LNCaP clone FGC (cell line): ENCODE results near the gene FAF2.

Source experiments
- DNase-seq: peaks from one replicate; pipeline ENCODE4 v3.0.0-alpha.2; 2011; ENCODE audit warnings: low read depth
- H3K4me3 ChIP-seq: 2 replicates; pipeline ENCODE4 v1.5.1; 2011; ENCODE audit warnings: mild to moderate bottlenecking, low read depth, low read length, control low read depth
- TF ChIP-seq, protein P1 (sequence below): IDR thresholded peaks from 2 replicates; pipeline ENCODE4 v1.5.1; 2012; ENCODE audit warnings: mild to moderate bottlenecking; ENCODE audit not compliant: control insufficient read depth, insufficient read depth; ENCODE audit errors: extremely low read depth

FAF2 gene

DNA sequence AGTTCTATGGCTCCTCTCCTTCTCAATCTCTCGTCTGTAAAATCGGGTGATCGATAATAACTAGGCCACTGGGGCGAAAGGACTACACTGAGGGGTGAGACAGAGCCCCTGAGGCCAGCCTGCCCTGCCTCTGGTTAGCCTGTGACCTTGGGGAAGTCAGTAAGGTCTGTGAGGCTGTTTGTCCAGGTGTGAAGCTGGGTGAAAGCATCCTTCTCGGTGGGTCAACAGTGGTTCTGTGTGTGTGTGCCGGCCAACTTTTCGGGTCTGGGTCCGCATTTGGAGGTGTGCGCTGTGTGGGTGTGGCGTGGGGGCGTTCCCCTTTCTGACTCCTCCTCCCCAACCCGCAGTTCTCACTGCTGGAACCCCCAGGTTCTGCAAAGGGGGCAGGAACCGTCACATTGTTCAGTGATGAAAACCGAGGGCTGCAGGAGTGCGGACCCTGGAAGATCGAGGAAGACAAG lies 94.0 kb downstream of the FAF2 start:
- TF ChIP-seq, protein P1, sequence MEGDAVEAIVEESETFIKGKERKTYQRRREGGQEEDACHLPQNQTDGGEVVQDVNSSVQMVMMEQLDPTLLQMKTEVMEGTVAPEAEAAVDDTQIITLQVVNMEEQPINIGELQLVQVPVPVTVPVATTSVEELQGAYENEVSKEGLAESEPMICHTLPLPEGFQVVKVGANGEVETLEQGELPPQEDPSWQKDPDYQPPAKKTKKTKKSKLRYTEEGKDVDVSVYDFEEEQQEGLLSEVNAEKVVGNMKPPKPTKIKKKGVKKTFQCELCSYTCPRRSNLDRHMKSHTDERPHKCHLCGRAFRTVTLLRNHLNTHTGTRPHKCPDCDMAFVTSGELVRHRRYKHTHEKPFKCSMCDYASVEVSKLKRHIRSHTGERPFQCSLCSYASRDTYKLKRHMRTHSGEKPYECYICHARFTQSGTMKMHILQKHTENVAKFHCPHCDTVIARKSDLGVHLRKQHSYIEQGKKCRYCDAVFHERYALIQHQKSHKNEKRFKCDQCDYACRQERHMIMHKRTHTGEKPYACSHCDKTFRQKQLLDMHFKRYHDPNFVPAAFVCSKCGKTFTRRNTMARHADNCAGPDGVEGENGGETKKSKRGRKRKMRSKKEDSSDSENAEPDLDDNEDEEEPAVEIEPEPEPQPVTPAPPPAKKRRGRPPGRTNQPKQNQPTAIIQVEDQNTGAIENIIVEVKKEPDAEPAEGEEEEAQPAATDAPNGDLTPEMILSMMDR = no peak
- H3K4me3 ChIP-seq = peak overlapping the region; percentile 78
- no peak for DNase-seq

DNA sequence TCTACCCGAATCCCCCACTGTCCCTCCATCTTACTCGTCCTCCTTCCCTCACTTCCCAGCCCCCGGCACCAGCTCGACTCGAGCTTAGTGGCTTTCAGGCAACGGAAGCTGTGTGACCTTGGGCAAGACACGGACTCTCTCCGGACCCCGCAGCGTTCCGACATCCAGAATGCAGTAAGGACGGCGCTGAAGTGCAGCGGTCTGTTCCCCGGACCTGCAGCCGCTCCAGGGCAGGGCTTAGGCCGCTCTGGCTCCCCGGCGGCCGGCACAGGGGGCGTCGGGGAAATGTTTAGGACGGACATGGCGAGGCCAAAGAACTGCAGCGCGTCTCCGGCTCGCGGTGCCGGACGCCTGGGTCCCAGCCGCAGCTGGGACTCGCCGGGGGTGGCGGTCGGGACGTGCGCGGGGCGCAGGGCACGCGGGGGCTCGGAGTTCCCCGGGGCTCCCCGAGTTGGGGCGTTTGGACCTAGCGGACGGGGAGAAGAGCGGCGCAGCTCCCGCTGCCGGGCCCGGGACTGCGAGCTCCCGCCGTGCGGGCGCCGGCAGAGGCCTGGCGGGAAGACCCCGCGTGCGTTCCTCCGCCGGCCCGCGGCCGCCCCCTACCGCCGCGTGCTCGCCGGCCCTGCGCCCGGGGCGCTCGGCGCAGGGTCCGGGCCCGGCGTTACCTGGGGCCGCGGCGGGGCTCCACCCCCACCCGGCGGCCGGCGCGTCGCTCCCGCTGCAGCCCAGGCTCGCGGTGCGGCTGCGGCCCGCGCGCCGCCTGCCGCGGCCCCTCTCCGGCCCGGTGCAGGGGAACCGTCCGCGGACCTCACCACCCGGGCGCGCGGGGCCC lies 94.6 kb downstream of the FAF2 start:
- TF ChIP-seq, protein P1 = peak; percentile 51
- DNase-seq = no peak

DNA sequence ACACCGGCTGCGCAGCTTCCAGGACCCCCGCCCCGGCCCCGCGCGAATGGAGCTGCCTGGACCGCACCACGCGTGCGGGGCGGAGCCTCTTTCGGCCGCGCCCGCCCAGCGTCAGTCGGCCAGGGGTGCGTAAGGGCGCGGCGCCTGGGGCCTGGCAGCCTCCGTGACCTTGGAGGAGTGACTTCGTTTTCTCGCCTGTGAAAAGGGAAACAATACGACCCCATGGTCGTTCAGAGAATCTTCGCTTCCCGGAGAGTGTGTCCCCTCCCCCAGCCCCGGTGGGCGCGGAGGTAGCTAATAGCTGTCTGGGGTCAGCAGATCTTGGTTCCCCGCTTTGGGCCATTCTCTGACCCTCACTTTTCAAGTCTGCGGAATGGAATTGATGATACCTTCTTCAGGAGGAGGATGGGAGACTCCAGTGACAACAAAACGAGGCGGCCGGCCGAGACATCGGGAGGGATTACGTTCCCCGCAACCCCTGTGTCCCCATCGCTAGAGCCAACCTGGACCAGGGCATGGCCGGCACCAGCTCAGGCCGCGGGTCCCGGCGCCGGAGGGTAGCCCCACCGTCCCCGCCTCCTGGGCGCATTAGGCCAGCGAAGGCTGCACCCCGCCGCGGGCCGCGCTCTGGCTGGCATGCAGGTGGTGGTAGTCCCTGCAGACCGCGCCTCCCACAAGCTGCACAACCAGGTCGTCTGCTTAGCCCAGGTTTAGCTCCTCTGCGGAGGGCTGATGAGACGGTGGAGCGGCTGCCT lies 95.4 kb downstream of the FAF2 start:
- TF ChIP-seq, protein P1 = no peak
- DNase-seq = no peak
- H3K4me3 ChIP-seq = peak overlapping the region; percentile 60

More for the DNA sequence above, 94.6 kb downstream of the FAF2 start:
- H3K4me3 ChIP-seq = peak overlapping the region; percentile 78

DNA sequence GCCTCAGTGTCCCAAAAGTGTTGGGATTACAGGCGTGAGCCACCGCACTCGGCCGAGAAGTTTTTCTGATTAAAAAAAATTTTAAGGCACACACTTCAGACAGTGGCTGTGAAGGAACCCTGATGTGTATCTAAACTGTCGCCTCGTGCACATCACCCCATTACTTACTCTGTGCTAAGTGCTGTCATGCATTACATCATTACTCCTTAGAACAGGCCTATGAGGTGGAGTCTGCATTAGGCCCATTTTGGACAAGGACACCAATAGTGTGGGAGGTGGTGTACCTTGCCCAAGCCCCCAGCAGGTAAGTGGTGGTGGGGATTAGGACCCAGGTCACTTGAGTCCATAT lies 97.2 kb downstream of the FAF2 start:
- H3K4me3 ChIP-seq = no peak overlapping the region
- no peak for DNase-seq
- TF ChIP-seq, protein P1 = no peak

DNA sequence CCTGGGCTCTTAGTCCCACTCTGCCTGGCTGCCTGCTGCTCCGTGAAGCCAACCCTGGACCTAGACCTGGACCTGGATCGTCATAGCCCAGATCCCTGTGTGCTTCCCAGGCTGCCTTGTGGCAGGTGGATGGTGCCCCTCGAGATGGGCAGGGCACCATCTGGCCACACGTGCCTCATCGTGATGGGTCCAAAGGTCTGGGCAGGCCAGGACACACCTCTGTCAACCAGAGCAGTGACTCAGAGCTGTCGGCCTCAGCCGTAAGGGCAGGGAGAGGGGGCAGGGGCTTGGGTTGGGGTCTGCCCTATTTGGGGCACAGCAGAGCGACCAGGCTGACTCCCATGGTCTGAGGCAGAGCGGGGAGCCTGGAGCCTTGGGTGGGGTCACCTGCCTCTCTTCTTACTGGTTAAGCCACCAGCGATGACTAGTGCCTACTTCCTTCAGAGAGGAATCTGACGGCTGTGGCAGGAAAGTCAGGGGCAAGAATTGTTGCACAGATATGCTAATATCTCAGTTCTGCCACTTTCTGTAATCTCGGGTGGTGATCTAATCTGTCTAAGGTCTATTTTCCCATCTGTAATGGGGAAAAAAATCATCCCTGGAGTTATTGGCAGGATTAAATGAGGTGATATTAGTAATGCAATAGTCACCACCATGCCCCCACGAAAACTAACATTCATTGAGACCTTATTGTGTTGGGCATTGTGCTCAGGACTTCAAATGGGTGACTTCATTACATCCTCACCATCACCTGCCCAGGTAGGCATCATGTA lies 97.7 kb downstream of the FAF2 start:
- no peak for DNase-seq
- TF ChIP-seq, protein P1 = no peak
- H3K4me3 ChIP-seq = no peak overlapping the region

DNA sequence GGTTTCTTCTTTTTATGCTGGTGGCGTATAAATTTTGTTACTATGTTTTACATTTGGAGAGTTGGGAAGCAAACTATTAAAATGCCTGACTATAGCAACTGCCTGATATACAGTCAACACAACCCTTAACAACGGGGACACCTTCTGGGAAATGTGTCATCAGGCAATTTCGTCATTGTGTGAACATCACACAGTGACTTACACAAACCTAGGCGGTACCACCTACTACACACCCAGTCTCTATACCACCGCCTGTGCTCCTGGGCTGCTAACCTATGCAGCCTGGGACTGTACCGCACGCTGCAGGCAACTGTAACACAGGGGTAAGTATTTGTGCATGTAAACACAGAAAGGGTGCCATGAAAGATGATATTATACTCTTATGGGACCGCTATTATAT lies 99.6 kb downstream of the FAF2 start:
- DNase-seq = no peak

More for the DNA sequence above, 99.6 kb downstream of the FAF2 start:
- no peak overlapping the region for H3K4me3 ChIP-seq
- TF ChIP-seq, protein P1 = no peak
